UCSD-AML1 (cell line): ENCODE measurements around the gene SCART1.
"Not testable (repeated sequence)": the region's sequence is repeated elsewhere in the genome, so short reads cannot be mapped to it uniquely, and the experiment has no call there.

Experiments used
- DNase-seq: peaks from one replicate; lab custom pipeline; 2025; ENCODE audit not compliant: unreplicated experiment; lab: John Stamatoyannopoulos, UW

Gene SCART1

DNA sequence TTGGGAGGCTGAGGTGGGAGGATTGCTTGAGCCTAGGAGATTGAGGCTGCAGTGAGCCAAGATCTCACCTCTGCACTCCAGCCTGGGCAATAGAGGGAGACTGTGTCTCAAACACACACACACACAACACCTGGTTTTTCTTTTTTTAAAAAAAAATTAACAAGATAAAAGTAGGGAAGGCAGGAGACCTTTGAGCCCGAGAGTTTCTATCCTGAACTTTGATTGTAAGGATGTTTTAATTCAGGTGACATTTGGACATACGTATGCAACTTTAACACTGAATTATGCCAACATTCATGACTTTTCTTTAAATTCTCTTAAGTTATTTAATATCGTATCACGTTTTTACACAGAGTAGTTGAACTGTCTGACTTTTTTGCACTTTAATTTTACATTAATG lies 61.7 kb downstream of the SCART1 start:
- DNase-seq = no peak

DNA sequence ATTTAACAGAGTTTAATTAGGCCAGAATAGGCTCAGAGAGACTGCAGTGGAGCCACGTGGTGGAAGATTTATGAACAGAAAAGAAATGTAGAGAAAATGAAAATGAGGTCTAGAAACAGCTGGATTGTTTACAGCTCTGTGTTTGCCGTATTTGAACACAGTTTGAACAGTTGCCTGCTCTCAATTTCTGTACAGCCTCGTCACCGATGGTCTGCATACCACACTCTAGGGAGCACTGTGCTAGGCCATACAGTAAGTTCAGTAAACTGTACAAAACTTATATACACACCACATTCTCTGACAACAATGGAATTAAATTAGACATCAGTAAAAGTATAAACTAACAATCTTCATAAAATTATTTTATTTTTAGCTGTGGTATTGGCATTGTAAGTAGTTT lies 62.3 kb downstream of the SCART1 start:
- DNase-seq = no peak

DNA sequence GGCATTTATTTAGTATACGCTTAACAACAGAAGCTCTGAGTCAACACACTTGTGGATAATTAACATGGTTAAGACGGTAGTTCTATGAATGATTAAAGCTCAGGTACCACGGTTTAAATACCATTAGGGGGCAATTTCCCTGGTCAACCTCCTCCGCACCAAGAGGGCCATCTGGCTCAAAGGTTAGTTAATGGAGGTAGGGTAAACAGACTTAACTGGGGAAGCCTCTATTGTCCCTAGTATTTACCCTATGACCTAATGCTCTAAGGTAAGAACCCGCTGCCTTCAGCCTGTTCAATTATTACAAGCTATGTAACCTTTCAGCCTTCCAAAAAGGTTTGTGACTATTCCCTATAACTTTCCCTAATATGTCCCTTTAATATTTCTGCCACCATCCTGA lies 64.8 kb downstream of the SCART1 start:
- DNase-seq = not testable (repeated sequence)
